OCI-LY1 (cell line): ENCODE results near the gene USP7.

ENCODE experiments used
- CTCF ChIP-seq: fragments of 200-600 bp; sonication (generic), shearing (Covaris generic); IDR thresholded peaks from 2 replicates; pipeline ENCODE4 v1.5.1; 2017; ENCODE audit warnings: mild to moderate bottlenecking, antibody characterized with exemption, low read length, moderate library complexity, mixed read lengths
- EZH2 ChIP-seq: fragments of 200-600 bp; sonication (generic), shearing (Covaris generic); IDR thresholded peaks from 2 replicates; pipeline ENCODE4 v1.8.0; 2017; ENCODE audit warnings: borderline replicate concordance, mixed run types, mild to moderate bottlenecking, antibody characterized with exemption, low read length, moderate library complexity, mixed read lengths

- TF ChIP-seq CTCF: no peak
- TF ChIP-seq EZH2: no peak
Observed at GRCh38 chr16:8864480-8865110, 99.1 kb downstream of the USP7 start.
